Natural killer cell (primary cell): Measurements from ENCODE around the gene FAF1. TPM values are rescaled to one million over a fixed set of nuclear protein-coding genes. Genes with fewer than 3 reads are reported as not detected.
A peak's percentile ranks its signal among the peaks of the same experiment; 100 is the strongest.

Experiments
- ATAC-seq, 3 donors: fragments of 150-1000 bp in 2 of 3; fragments of 200-7000 bp in 1 of 3; cut with Tn5 transposase; 1 replicate in 1 of 3; 2 replicates in 2 of 3; pipeline ENCODE4 v1.10.0; 2021; ENCODE audit warnings: mild to moderate bottlenecking in 2 of 3, moderate library complexity in 2 of 3
- DNase-seq, 2 donors: peaks; one replicate each; pipeline versions ENCODE4 v3.0.0 to v3.0.0-alpha.2; 2013 to 2021; ENCODE audit warnings: mixed read lengths in 1 of 2
- H3K27ac ChIP-seq: one replicate; pipeline ENCODE4 v1.5.1; 2013; ENCODE audit warnings: mild to moderate bottlenecking, low read length
- H3K27me3 ChIP-seq: one replicate; pipeline ENCODE4 v1.6.1; 2013; ENCODE audit warnings: low read length; ENCODE audit not compliant: control insufficient read depth, insufficient read depth
- H3K36me3 ChIP-seq: one replicate; pipeline ENCODE4 v1.6.1; 2013; ENCODE audit warnings: low read length; ENCODE audit not compliant: control insufficient read depth, insufficient read depth
- H3K4me1 ChIP-seq: one replicate; pipeline ENCODE4 v1.6.1; 2013; ENCODE audit warnings: low read length; ENCODE audit not compliant: control insufficient read depth, insufficient read depth
- H3K4me3 ChIP-seq: one replicate; pipeline ENCODE4 v1.5.1; 2013; ENCODE audit warnings: low read length
- H3K9me3 ChIP-seq: one replicate; pipeline ENCODE4 v1.6.1; 2013; ENCODE audit warnings: low read length; ENCODE audit not compliant: control insufficient read depth, insufficient read depth
- H3K27ac Mint-ChIP-seq, 2 donors: one replicate each; pipeline ENCODE4 v1.8.0; 2022; ENCODE audit warnings: mild to moderate bottlenecking in 2 of 2, mixed read lengths in 2 of 2, moderate library complexity in 1 of 2
- H3K27me3 Mint-ChIP-seq, 2 donors: one replicate each; pipeline ENCODE4 v1.8.0; 2022; ENCODE audit warnings: low read depth in 2 of 2, mixed read lengths in 2 of 2
- H3K36me3 Mint-ChIP-seq: one replicate; pipeline ENCODE4 v1.8.0; 2022; ENCODE audit warnings: mixed read lengths
- H3K4me1 Mint-ChIP-seq, 2 donors: one replicate each; pipeline ENCODE4 v1.8.0; 2022; ENCODE audit warnings: mixed read lengths in 2 of 2
- H3K4me3 Mint-ChIP-seq: one replicate; pipeline ENCODE4 v1.8.0; 2022; ENCODE audit warnings: mild to moderate bottlenecking, moderate library complexity, mixed read lengths
- H3K9me3 Mint-ChIP-seq, 2 donors: one replicate each; pipeline ENCODE4 v1.8.0; 2022; ENCODE audit warnings: mixed read lengths in 2 of 2
- WGBS: methylation state at CpG from one replicate; pipeline ENCODE4 v1.1.7; 2013; ENCODE audit warnings: missing lambda C conversion rate; ENCODE audit not compliant: insufficient coverage; 5-methylcytosine and 5-hydroxymethylcytosine counted together
- intact Hi-C: fragments of 100-400 bp; cut with micrococcal nuclease; formaldehyde crosslinking; loops from one replicate; pipeline ENCODE4 v1.14.2; 2022
- total RNA-seq, 4 donors: library from RNA; stranded (reverse); fragments of 120-200 nt in 1 of 4; gene quantifications; one replicate each; pipeline versions ENCODE4 v1.2.3 to v1.2.4, GENCODE V29; 2013 to 2022
- TF ChIP-seq, protein P1 (sequence below): fragments of 200-600 bp; IDR thresholded peaks from one replicate; pipeline ENCODE4 v1.8.0; 2022; ENCODE audit warnings: antibody characterized with exemption

FAF1 gene
- total RNA-seq, 3 donors from 2014 or later (not counting 1 experiment from before 2014, with no cell fraction given), result 56.8 to 59.7 (median 57.2) TPM

DNA sequence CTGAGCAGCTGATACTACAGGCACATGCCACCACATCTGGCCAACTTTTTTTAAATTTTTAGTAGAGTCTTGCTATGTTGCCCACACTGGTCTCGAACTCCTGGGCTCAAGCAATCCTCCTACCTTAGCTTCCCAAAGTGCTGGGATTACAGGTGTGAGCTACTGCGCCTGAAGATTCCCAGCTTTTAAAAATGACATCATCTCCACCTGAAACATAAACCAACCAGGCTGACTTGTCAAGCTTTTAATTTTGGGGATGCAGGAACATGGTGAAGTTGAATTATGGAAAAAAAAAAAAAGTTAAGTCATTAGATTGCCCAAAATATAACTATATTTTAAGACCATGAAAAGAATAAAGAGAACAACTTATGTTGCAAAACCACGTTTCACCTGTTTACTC, 350.6 kb downstream of the FAF1 start:
- Histone ChIP-seq H3K9me3 (no peaks in the 10 kb centered on the region), H3K27ac (no peak overlapping the region), H3K27me3 (no peaks in the 10 kb centered on the region), H3K36me3 (no peaks in the 10 kb centered on the region), H3K4me1 (peaks cover 4% of the 10 kb centered on the region), H3K4me3 (no peak overlapping the region)
- ATAC-seq (no peak), DNase-seq (no peak)
- Mint-ChIP-seq H3K27ac (no peak overlapping the region), H3K36me3 (no peaks in the 10 kb centered on the region), H3K27me3 (no peaks in the 10 kb centered on the region), H3K4me1 (peaks cover 29 to 31% of the 10 kb centered on the region in 2 donors), H3K9me3 (no peaks in the 10 kb centered on the region), H3K4me3 (no peak overlapping the region)
- TF ChIP-seq, protein P1, sequence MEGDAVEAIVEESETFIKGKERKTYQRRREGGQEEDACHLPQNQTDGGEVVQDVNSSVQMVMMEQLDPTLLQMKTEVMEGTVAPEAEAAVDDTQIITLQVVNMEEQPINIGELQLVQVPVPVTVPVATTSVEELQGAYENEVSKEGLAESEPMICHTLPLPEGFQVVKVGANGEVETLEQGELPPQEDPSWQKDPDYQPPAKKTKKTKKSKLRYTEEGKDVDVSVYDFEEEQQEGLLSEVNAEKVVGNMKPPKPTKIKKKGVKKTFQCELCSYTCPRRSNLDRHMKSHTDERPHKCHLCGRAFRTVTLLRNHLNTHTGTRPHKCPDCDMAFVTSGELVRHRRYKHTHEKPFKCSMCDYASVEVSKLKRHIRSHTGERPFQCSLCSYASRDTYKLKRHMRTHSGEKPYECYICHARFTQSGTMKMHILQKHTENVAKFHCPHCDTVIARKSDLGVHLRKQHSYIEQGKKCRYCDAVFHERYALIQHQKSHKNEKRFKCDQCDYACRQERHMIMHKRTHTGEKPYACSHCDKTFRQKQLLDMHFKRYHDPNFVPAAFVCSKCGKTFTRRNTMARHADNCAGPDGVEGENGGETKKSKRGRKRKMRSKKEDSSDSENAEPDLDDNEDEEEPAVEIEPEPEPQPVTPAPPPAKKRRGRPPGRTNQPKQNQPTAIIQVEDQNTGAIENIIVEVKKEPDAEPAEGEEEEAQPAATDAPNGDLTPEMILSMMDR, result no peak
- intact Hi-C loops, result no loop called here
- 90% methylated on average over 3 of the region's 3 CpGs for WGBS

DNA sequence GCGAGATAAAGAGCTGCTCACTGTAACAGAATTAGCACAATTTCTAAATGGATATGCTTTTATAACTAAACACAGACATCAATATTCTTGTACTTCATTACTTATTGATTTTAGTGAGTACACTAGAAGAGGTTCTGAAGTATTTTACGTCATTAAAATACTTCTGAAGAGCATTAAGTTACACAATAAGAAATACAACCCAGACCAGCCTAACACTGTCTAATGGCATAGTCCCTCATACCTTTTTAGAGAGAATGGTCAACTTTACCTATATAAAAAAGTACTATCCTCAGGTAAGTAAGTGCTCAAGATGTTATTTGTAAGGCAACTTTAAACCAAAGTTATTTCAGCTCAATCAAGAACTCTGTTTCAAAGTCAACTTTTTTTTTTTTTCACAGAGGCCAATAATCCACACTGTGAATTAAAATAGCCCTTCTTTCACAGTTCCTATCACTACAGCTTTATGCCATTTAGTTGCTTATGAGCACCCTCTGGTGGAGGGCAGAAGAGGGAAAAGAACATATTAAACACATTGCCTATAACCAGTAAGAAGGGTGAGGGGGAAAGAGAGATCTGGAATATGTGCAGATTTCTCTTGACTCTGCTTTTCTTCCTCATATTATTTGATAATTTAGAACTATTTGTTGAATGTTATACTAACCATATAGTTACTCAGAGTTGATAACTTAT, 354.7 kb downstream of the FAF1 start:
- no peak overlapping the region for H3K27ac ChIP-seq
- Mint-ChIP-seq H3K9me3 (no peaks in the 10 kb centered on the region), H3K27ac (no peak overlapping the region), H3K4me1 (peaks cover under 1 to 6% of the 10 kb centered on the region in 2 donors), H3K4me3 (no peak overlapping the region), H3K27me3 (no peaks in the 10 kb centered on the region), H3K36me3 (no peaks in the 10 kb centered on the region)
- peak in 1 of 3 donors; percentile 31 for ATAC-seq
- intact Hi-C loops, result loop anchor here (2.0 kb wide), 1 partner anchor 237 kb away; no protein-coding TSS in a partner anchor
- 100% methylated on average over 1 of the region's 2 CpGs for WGBS
- peak in 1 of 2 donors; percentile 22 for DNase-seq
- no peaks in the 10 kb centered on the region for H3K9me3 ChIP-seq
- no peak overlapping the region for H3K4me3 ChIP-seq
- no peaks in the 10 kb centered on the region for H3K4me1 ChIP-seq
- no peaks in the 10 kb centered on the region for H3K36me3 ChIP-seq
- no peaks in the 10 kb centered on the region for H3K27me3 ChIP-seq
- TF ChIP-seq, protein P1, result peak; percentile 51

- Mint-ChIP-seq H3K4me3 (no peak overlapping the region), H3K9me3 (no peaks in the 10 kb centered on the region), H3K36me3 (no peaks in the 10 kb centered on the region), H3K4me1 (peaks cover 0 to 6% of the 10 kb centered on the region in 2 donors), H3K27ac (no peak overlapping the region), H3K27me3 (no peaks in the 10 kb centered on the region)
- TF ChIP-seq, protein P1, result no peak
- Histone ChIP-seq H3K9me3 (no peaks in the 10 kb centered on the region), H3K36me3 (no peaks in the 10 kb centered on the region), H3K27me3 (no peaks in the 10 kb centered on the region), H3K4me1 (no peaks in the 10 kb centered on the region), H3K27ac (no peak overlapping the region), H3K4me3 (no peak overlapping the region)
- DNase-seq (no peak), ATAC-seq (no peak)
- WGBS, result 100% methylated on average over 2 of the region's 2 CpGs
- intact Hi-C loops, result loop anchor here (2.0 kb wide), 1 partner anchor 236 kb away; no protein-coding TSS in a partner anchor
Observed at GRCh38 chr1:50604580-50604979, 355.5 kb downstream of the FAF1 start.
